MM.1S (cell line): ENCODE results near the gene PLA1A.

Source experiments
- DNase-seq: peaks from one replicate; pipeline ENCODE4 v3.0.0-alpha.2; 2015
- H2AFZ ChIP-seq: fragments of 300-600 bp; sonication (generic); 2 replicates; pipeline ENCODE4 v1.6.0; 2016; ENCODE audit warnings: antibody characterized with exemption, low read length
- H3F3A ChIP-seq: fragments of 300-600 bp; sonication (generic); 2 replicates; pipeline ENCODE4 v1.6.1; 2016; ENCODE audit warnings: mild to moderate bottlenecking, antibody characterized with exemption, low read length, moderate library complexity, mixed read lengths; ENCODE audit not compliant: insufficient read depth
- H3K27ac ChIP-seq: fragments of 300-600 bp; sonication (generic); 2 replicates; pipeline ENCODE4 v1.5.1; 2016; ENCODE audit warnings: mild to moderate bottlenecking, low read length
- H3K27me3 ChIP-seq: fragments of 300-600 bp; sonication (generic); replicated peaks from 2 replicates; pipeline ENCODE4 v1.6.0; 2016; ENCODE audit warnings: low read length; ENCODE audit not compliant: insufficient read depth
- H3K36me3 ChIP-seq: fragments of 300-600 bp; sonication (generic); replicated peaks from 2 replicates; pipeline ENCODE4 v1.6.1; 2016; ENCODE audit warnings: mild to moderate bottlenecking, low read length, mixed read lengths; ENCODE audit not compliant: insufficient read depth
- H3K4me1 ChIP-seq: fragments of 300-600 bp; sonication (generic); 2 replicates; pipeline ENCODE4 v1.6.1; 2016; ENCODE audit warnings: low read length, mixed read lengths
- H3K4me2 ChIP-seq: fragments of 300-600 bp; sonication (generic); 2 replicates; pipeline ENCODE4 v1.6.0; 2016; ENCODE audit warnings: low read depth, low read length
- H3K4me3 ChIP-seq: fragments of 300-600 bp; sonication (generic); 2 replicates; pipeline ENCODE4 v1.5.1; 2016; ENCODE audit warnings: low read length, mixed read lengths
- H3K79me2 ChIP-seq: fragments of 300-600 bp; sonication (generic); 2 replicates; pipeline ENCODE4 v1.6.1; 2016; ENCODE audit warnings: mixed run types, low read length, mixed read lengths
- H3K9ac ChIP-seq: fragments of 300-600 bp; sonication (generic); 2 replicates; pipeline ENCODE4 v1.6.1; 2016; ENCODE audit warnings: low read length, mixed read lengths
- H3K9me2 ChIP-seq: fragments of 300-600 bp; sonication (generic); replicated peaks from 2 replicates; pipeline ENCODE4 v1.6.1; 2016; ENCODE audit warnings: mild to moderate bottlenecking, low read length, mixed read lengths; ENCODE audit not compliant: insufficient read depth
- H3K9me3 ChIP-seq: fragments of 300-600 bp; sonication (generic); replicated peaks from 2 replicates; pipeline ENCODE4 v1.6.1; 2016; ENCODE audit warnings: mild to moderate bottlenecking, low read length, mixed read lengths; ENCODE audit not compliant: insufficient read depth
- H4K20me1 ChIP-seq: fragments of 300-600 bp; sonication (generic); 2 replicates; pipeline ENCODE4 v1.6.1; 2016; ENCODE audit warnings: mild to moderate bottlenecking, low read length, moderate library complexity, mixed read lengths; ENCODE audit not compliant: insufficient read depth
- EZH2 ChIP-seq: fragments of 300-600 bp; sonication (generic); optimal IDR thresholded peaks from 2 replicates; pipeline ENCODE3; 2017; ENCODE audit warnings: low read depth, mild to moderate bottlenecking, antibody characterized with exemption, low read length, mixed read lengths
- EZH2phosphoT487 ChIP-seq: fragments of 300-600 bp; sonication (generic); IDR thresholded peaks from 2 replicates; pipeline ENCODE4 v1.6.1; 2018; ENCODE audit warnings: antibody characterized with exemption, low read length
- TF ChIP-seq, protein P1 (sequence below): fragments of 300-600 bp; sonication (generic); IDR thresholded peaks from 2 replicates; pipeline ENCODE4 v1.5.1; 2016; ENCODE audit warnings: antibody characterized with exemption, low read length, mixed read lengths

The PLA1A gene

GRCh38 chr3:119558626-119559317, 38.9 kb upstream of the PLA1A start:
- H3K4me3 ChIP-seq, result no peak overlapping the region
- H3K4me1 ChIP-seq, result peaks cover 7% of the 10 kb centered on the region
- no peaks in the 10 kb centered on the region for H4K20me1 ChIP-seq
- no peak overlapping the region for H3K27ac ChIP-seq
- H2AFZ ChIP-seq, result no peak overlapping the region
- no peak for DNase-seq
- H3K9me2 ChIP-seq, result no peaks in the 10 kb centered on the region
- no peaks in the 10 kb centered on the region for H3K36me3 ChIP-seq
- TF ChIP-seq EZH2phosphoT487 (no peak), EZH2 (no peak)
- TF ChIP-seq, protein P1, sequence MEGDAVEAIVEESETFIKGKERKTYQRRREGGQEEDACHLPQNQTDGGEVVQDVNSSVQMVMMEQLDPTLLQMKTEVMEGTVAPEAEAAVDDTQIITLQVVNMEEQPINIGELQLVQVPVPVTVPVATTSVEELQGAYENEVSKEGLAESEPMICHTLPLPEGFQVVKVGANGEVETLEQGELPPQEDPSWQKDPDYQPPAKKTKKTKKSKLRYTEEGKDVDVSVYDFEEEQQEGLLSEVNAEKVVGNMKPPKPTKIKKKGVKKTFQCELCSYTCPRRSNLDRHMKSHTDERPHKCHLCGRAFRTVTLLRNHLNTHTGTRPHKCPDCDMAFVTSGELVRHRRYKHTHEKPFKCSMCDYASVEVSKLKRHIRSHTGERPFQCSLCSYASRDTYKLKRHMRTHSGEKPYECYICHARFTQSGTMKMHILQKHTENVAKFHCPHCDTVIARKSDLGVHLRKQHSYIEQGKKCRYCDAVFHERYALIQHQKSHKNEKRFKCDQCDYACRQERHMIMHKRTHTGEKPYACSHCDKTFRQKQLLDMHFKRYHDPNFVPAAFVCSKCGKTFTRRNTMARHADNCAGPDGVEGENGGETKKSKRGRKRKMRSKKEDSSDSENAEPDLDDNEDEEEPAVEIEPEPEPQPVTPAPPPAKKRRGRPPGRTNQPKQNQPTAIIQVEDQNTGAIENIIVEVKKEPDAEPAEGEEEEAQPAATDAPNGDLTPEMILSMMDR, result no peak
- no peaks in the 10 kb centered on the region for H3K27me3 ChIP-seq
- H3K79me2 ChIP-seq, result no peaks in the 10 kb centered on the region
- H3K9ac ChIP-seq, result no peak overlapping the region
- no peak overlapping the region for H3K4me2 ChIP-seq
- H3F3A ChIP-seq, result no peaks in the 10 kb centered on the region
- H3K9me3 ChIP-seq, result no peaks in the 10 kb centered on the region

- Histone ChIP-seq H3K4me3 (no peak within 1 kb of the TSS), H3K4me1 (peaks cover 7% of the 10 kb centered on the region), H3K36me3 (no peaks in the 10 kb centered on the region), H3F3A (no peaks in the 10 kb centered on the region), H3K27ac (no peak within 1 kb of the TSS), H3K9me3 (no peaks in the 10 kb centered on the region), H3K4me2 (peak within 1 kb of the TSS; percentile 24; the same call in 1 of the 2 replicates), H3K9me2 (no peaks in the 10 kb centered on the region), H4K20me1 (no peaks in the 10 kb centered on the region), H3K79me2 (no peaks in the 10 kb centered on the region), H2AFZ (peak within 1 kb of the TSS; percentile 65), H3K9ac (no peak within 1 kb of the TSS), H3K27me3 (no peaks in the 10 kb centered on the region)
- DNase-seq, result peak; percentile 71
- TF ChIP-seq EZH2phosphoT487, result no peak
- TF ChIP-seq, protein P1, result peak; percentile 56
Measured at GRCh38 chr3:119559441-119559963, 38.2 kb upstream of the PLA1A start, which contains the start of gene CD80. CD80 (minus strand) TSS chr3:119559614; CDS start chr3:119557728, 1,886 bp downstream.

DNA sequence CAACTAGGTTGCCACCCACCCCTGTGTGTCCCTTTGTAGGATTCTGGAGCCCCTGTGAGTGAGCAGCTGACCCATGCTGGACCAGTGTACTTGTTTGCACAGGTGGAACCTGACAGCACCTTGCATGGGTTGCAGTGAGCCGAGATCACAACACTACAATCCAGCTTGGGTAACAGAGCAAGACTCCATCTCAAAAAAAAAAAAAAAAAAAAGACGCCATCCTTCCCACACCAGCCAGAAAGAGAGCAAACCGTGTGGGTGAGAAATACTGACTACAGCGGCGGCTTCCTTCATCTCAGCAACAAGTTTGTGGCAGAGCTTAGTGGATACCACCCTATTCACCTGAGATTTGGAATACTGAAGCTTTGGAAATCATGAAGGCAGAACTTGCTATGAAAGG, 37.5 kb upstream of the PLA1A start:
- no peaks in the 10 kb centered on the region for H3K36me3 ChIP-seq
- no peak for DNase-seq
- no peak overlapping the region for H3K4me3 ChIP-seq
- no peak overlapping the region for H3K9ac ChIP-seq
- no peaks in the 10 kb centered on the region for H3K9me3 ChIP-seq
- H3F3A ChIP-seq, result no peaks in the 10 kb centered on the region
- H3K9me2 ChIP-seq, result no peaks in the 10 kb centered on the region
- no peaks in the 10 kb centered on the region for H3K79me2 ChIP-seq
- no peak overlapping the region for H3K4me2 ChIP-seq
- H2AFZ ChIP-seq, result peak overlapping the region; percentile 65; the same call in 1 of the 2 replicates
- H3K4me1 ChIP-seq, result peaks cover 7% of the 10 kb centered on the region
- no peak overlapping the region for H3K27ac ChIP-seq
- H4K20me1 ChIP-seq, result no peaks in the 10 kb centered on the region
- H3K27me3 ChIP-seq, result no peaks in the 10 kb centered on the region
- no peak for TF ChIP-seq EZH2
- TF ChIP-seq, protein P1, result no peak
- no peak for TF ChIP-seq EZH2phosphoT487
